Measurements from ENCODE around the gene C17orf113. TPM values are rescaled to one million over a fixed set of nuclear protein-coding genes. Genes with fewer than 3 reads are reported as not detected.
A peak's percentile ranks its signal among the peaks of the same experiment; 100 is the strongest.

C17orf113 gene
- total RNA-seq, 6 experiments from 2014 or later, result 0.07 to 0.10 (median 0.08) TPM; not detected in 2

DNA sequence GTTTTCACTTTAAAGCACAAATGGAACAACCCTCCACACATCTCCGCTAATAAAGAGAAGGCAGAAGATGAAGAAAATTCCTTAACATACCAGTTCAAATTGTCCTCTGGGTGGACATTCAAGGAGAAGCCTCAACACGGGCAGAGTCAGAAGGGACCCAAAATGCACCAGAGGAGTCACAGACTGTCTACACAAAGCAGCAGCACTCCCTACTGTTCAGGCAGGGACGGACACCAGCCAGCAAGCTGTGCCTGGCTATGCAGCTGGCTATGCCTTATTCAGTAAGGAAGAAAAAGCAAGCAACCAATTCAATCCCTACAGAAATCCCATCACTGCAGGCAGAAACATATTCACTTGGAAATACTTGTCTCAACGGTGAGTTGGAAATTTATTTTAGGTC is 41.2 kb downstream of the C17orf113 start:
- H3K4me3 Mint-ChIP-seq, result peak overlapping the region; percentile 76; the same call in 1 of the 2 replicates
- H3K27ac Mint-ChIP-seq, result peak overlapping the region; percentile 82
- TF ChIP-seq, protein P1, sequence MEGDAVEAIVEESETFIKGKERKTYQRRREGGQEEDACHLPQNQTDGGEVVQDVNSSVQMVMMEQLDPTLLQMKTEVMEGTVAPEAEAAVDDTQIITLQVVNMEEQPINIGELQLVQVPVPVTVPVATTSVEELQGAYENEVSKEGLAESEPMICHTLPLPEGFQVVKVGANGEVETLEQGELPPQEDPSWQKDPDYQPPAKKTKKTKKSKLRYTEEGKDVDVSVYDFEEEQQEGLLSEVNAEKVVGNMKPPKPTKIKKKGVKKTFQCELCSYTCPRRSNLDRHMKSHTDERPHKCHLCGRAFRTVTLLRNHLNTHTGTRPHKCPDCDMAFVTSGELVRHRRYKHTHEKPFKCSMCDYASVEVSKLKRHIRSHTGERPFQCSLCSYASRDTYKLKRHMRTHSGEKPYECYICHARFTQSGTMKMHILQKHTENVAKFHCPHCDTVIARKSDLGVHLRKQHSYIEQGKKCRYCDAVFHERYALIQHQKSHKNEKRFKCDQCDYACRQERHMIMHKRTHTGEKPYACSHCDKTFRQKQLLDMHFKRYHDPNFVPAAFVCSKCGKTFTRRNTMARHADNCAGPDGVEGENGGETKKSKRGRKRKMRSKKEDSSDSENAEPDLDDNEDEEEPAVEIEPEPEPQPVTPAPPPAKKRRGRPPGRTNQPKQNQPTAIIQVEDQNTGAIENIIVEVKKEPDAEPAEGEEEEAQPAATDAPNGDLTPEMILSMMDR (IDR thresholded peaks at IDR 0.05), result peak; percentile 38
- DNase-seq, result no peak
- peaks cover 28% of the 10 kb centered on the region for H3K36me3 Mint-ChIP-seq (ENCODE audit: low read depth)
- peaks cover 72% of the 10 kb centered on the region for H3K4me1 Mint-ChIP-seq (ENCODE audit: low read depth)
- no peaks in the 10 kb centered on the region; the same call in 1 of the 2 replicates for H3K27me3 Mint-ChIP-seq (ENCODE audit: insufficient read depth)
- no peaks in the 10 kb centered on the region for H3K9me3 Mint-ChIP-seq

DNA sequence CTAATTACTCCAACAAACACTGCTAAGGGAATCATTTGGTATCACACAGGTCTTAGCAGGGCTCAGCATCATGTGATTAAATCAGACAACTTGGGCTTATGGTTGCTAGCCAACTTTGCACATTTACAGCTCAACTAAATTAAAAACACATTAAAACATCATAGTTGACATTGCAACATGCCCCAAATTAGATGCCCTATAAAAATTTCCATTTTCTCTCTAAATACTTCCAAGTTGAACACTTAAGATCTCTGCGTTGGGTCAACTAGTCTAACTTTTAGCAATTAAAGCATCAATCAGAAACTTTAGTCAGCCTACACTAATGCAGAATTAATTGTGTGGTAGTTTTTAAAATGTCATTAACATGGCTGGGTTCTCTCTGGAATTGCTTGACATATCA is 45.2 kb downstream of the C17orf113 start:
- Mint-ChIP-seq H3K27me3 (ENCODE audit: insufficient read depth) (no peaks in the 10 kb centered on the region; the same call in 1 of the 2 replicates), H3K27ac (peak overlapping the region; percentile 69), H3K36me3 (ENCODE audit: low read depth) (peaks cover 26% of the 10 kb centered on the region), H3K4me3 (0 out of 2 replicates have a peak overlapping the region, but pooled peaks have one; percentile 13), H3K9me3 (no peaks in the 10 kb centered on the region), H3K4me1 (ENCODE audit: low read depth) (peaks cover 72% of the 10 kb centered on the region)
- TF ChIP-seq, protein P1 (IDR thresholded peaks at IDR 0.05), result no peak
- DNase-seq, result no peak

DNA sequence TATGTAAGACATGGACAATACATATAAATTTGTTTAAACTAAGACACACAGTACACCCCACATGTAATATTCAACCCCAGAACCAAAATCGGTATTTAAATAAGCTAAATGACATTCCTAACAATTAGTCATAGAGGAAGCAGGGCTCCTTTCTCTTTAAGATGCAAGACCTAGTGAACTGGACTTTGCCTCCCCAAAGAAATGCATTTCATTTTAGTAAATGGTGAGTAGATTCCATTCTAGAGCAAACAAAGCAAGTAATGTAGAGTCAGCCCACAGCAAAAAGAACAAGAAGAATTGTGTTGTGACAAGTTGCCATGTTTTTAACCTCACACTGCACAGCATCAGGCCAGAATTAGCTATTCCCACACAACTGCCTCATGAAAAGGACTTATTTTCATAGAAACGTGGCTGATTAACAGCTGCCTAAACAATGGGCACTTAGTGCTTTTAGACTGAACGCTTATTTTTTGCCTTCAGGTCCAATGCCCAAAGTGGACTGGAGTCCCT is 47.6 kb downstream of the C17orf113 start:
- peak; percentile 46 for DNase-seq
- TF ChIP-seq, protein P1 (IDR thresholded peaks at IDR 0.05), result no peak
- Mint-ChIP-seq H3K27me3 (ENCODE audit: insufficient read depth) (no peaks in the 10 kb centered on the region; the same call in 1 of the 2 replicates), H3K36me3 (ENCODE audit: low read depth) (peaks cover 27% of the 10 kb centered on the region), H3K4me1 (ENCODE audit: low read depth) (peaks cover 64% of the 10 kb centered on the region), H3K27ac (peak overlapping the region; percentile 78), H3K9me3 (no peaks in the 10 kb centered on the region), H3K4me3 (peak overlapping the region; percentile 28)

DNA sequence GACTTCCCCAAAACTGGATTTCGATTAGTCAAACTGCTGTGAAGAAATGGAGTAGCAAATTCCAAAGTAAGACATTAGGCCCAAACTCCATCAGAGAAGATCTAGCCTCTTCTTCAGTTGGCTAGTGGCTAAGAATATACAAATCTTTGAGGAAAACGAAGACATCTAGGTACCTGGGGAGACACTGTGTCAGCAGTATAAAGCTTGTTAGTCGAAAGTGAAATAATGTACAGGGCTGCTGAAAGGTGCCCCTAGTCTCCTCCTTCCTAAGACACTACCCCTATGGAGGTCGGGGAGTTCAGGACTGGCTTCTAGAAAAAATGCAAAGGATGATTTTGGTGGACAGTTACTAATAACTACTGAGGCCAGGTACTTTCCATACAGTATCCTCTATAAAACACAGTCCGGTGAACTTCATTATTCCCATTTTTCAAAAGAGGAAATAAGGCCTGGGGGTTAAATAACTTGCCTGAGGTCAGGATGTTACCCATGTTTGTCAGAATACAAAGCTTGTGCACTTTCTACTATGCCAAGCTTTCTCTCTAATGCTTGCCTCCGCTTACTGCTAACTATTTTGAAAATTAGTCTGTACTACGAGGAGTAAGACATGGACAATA is 48.1 kb downstream of the C17orf113 start:
- Mint-ChIP-seq H3K36me3 (ENCODE audit: low read depth) (peaks cover 26% of the 10 kb centered on the region), H3K9me3 (no peaks in the 10 kb centered on the region), H3K27me3 (ENCODE audit: insufficient read depth) (no peaks in the 10 kb centered on the region; the same call in 1 of the 2 replicates), H3K4me1 (ENCODE audit: low read depth) (peaks cover 62% of the 10 kb centered on the region), H3K27ac (peak overlapping the region; percentile 78), H3K4me3 (peak overlapping the region; percentile 28; the same call in 1 of the 2 replicates)
- DNase-seq, result no peak
- TF ChIP-seq, protein P1 (IDR thresholded peaks at IDR 0.05), result no peak

DNA sequence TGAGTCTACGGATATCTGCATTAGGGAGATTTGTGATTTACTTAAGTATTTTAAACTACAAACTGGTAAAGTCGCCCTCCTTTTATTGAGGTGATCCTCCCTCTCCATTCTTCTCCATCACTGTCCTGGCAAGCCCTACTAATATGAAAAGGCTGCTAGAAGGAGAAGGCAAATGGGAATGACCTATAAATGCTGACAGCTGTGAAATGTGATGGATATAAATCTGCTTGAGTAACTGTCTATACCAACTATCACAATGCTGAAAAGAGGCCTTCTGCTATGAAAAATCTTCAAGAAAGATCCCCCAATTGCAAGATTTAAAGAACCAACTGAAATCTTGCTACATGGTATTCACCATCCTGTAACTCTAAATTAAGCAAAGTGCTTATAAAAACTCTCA is 48.7 kb downstream of the C17orf113 start:
- no peak for DNase-seq
- Mint-ChIP-seq H3K27ac (peak overlapping the region; percentile 13; the same call in 1 of the 2 replicates), H3K4me1 (ENCODE audit: low read depth) (peaks cover 62% of the 10 kb centered on the region), H3K9me3 (no peaks in the 10 kb centered on the region), H3K4me3 (no peak overlapping the region), H3K36me3 (ENCODE audit: low read depth) (peaks cover 27% of the 10 kb centered on the region), H3K27me3 (ENCODE audit: insufficient read depth) (no peaks in the 10 kb centered on the region; the same call in 1 of the 2 replicates)
- TF ChIP-seq, protein P1 (IDR thresholded peaks at IDR 0.05), result no peak

All from HFFc6 (cell line).